ENCODE measurements around the gene PRTFDC1. TPM values are rescaled to one million over a fixed set of nuclear protein-coding genes. Genes with fewer than 3 reads are reported as not detected.
A peak's percentile ranks its signal among the peaks of the same experiment; 100 is the strongest.

Gene PRTFDC1
- total RNA-seq, 2 experiments from 2014 or later, result 0.32 to 0.71 TPM

DNA sequence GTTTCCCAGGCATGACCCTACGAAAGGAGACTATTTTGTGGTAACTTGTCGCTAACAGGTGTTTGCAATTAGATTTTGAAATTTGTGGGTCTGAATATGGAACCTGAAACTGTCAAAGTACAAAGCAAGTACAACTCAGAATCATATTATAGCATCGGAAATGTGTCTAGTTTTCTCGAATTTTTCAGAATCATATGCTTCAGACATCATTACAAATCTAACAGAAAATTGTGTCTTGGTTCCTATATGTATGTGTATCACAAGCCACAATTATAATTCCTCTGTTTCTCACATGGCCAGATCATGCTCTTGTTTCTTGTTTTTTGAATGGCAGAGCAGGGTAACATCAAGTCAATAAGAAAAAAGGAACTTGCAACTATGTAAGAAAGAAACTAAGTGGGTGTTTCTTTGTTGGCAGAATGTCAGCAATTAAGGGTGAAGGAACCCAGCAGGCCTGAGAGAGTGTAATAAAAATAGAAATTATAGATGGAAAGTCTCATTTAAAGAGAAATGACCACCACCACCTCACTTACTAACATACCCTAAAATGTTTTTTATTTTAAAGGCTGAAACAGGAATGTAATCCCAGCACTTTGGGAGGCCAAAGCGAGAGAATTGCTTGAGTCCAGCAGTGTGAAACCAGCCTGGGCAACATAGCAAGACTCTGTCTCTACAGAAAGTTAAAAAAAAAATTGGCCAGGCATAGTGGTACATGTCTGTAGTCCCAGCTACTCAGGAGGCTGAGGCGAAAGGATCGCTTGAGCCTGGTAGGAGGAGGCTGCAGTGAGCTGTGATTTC, 51.3 kb downstream of the PRTFDC1 start:
- Mint-ChIP-seq H3K27me3 (no peaks in the 10 kb centered on the region), H3K4me3 (no peak overlapping the region), H3K9me3 (ENCODE audit: low read depth) (no peaks in the 10 kb centered on the region), H3K4me1 (peaks cover 38% of the 10 kb centered on the region), H3K36me3 (ENCODE audit: low read depth) (no peaks in the 10 kb centered on the region), H3K27ac (peak overlapping the region; percentile 63)
- ATAC-seq, result peak; percentile 83
- no peak for DNase-seq
- POLR2A ChIA-PET, result no interaction called here
- intact Hi-C loops (cut with DNase I, micrococcal nuclease), result loop anchor here in 1 of 2 experiments (1.0 kb wide), 1 partner anchor 20 kb away; no protein-coding TSS in a partner anchor
- CTCF ChIA-PET, result interaction anchor here (0.7 to 1.5 kb wide), 2 partner anchors 11 to 16 kb away, joined by 3 to 5 read pairs; no protein-coding TSS in a partner anchor

DNA sequence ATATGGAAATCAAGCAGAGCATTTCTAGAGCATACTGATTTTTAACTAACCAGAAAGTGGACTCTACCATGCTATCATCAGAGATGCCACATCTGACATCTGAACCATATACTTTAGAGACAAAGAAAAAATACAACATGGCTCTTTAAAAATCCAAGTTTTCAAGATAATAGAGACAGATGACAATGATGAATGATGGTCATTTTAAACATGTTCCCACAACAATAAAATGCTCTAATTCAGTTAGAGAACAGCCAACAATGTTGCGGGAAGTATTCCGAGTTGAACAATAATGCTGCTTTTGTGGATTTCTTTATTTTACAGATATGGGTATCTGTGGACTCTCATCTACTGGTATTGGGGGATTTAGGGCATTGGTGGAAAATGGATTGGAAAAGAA, 52.8 kb downstream of the PRTFDC1 start:
- Mint-ChIP-seq H3K36me3 (ENCODE audit: low read depth) (no peaks in the 10 kb centered on the region), H3K27ac (no peak overlapping the region), H3K4me1 (peaks cover 42% of the 10 kb centered on the region), H3K9me3 (ENCODE audit: low read depth) (no peaks in the 10 kb centered on the region), H3K27me3 (no peaks in the 10 kb centered on the region), H3K4me3 (no peak overlapping the region)
- DNase-seq (no peak), ATAC-seq (no peak)
- ChIA-PET CTCF (interaction anchor here (0.6 to 1.5 kb wide), 2 partner anchors 14 to 200 kb away, joined by 3 to 5 read pairs; no protein-coding TSS in a partner anchor), POLR2A (no interaction called here)
- intact Hi-C loops (cut with DNase I, micrococcal nuclease), result no loop called here

DNA sequence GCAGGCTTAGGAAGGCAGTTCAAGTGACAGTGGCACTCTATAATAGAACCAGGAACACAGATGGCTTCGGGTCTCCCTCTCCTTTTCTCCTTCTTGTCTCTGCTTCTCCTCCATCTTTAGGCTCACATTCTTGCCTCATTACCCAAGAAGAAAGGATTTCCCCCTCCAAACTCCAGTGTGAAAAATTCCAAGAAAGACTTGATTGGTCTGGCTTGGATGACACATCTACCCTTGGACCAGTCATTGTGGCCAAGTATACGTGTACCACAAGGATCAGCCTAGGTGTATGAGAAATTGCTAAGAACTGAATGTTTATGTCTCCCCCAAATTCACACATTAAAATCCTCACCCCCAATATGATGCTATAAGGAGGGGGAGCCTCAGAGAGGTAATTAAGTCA, 53.9 kb downstream of the PRTFDC1 start:
- POLR2A ChIA-PET, result no interaction called here
- Mint-ChIP-seq H3K9me3 (ENCODE audit: low read depth) (no peaks in the 10 kb centered on the region), H3K27me3 (no peaks in the 10 kb centered on the region), H3K27ac (no peak overlapping the region), H3K36me3 (ENCODE audit: low read depth) (no peaks in the 10 kb centered on the region), H3K4me3 (no peak overlapping the region), H3K4me1 (peaks cover 48% of the 10 kb centered on the region)
- intact Hi-C loops (cut with DNase I, micrococcal nuclease), result no loop called here
- ATAC-seq (no peak), DNase-seq (no peak)
- CTCF ChIA-PET, result no interaction called here

DNA sequence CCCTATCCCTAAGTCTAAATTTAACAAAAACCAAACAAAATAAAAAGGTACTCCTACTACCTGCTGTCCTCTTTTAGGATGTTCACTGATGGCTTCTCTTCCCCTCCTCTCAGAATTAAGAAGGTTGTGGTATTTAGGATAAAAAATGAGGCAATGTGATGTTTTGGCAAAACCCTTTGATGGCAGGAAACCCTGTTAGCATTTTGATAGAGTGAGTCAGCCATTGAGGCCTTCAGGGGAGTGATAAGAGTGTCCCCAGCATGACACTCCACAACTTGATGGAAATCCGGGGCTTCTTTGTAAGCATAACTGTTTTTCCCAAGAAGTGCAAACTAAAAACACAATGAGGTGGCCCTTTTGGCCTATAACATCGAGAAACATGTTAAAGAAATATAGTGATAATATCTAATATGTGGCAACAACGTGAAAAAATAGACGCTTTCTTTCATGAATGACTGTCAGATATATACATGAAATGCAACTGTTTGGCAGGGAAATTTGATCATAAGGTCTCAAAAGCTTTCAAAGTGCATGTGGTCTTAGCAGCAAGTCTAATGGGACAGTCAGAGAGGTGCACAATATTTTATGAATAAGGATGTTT, 55.0 kb downstream of the PRTFDC1 start:
- ATAC-seq (peak; percentile 61), DNase-seq (no peak)
- Mint-ChIP-seq H3K27me3 (no peaks in the 10 kb centered on the region), H3K27ac (no peak overlapping the region), H3K4me1 (peaks cover 47% of the 10 kb centered on the region), H3K36me3 (ENCODE audit: low read depth) (peaks cover 1% of the 10 kb centered on the region), H3K4me3 (no peak overlapping the region), H3K9me3 (ENCODE audit: low read depth) (no peaks in the 10 kb centered on the region)
- intact Hi-C loops (cut with DNase I, micrococcal nuclease), result no loop called here
- ChIA-PET POLR2A (no interaction called here), CTCF (no interaction called here)

DNA sequence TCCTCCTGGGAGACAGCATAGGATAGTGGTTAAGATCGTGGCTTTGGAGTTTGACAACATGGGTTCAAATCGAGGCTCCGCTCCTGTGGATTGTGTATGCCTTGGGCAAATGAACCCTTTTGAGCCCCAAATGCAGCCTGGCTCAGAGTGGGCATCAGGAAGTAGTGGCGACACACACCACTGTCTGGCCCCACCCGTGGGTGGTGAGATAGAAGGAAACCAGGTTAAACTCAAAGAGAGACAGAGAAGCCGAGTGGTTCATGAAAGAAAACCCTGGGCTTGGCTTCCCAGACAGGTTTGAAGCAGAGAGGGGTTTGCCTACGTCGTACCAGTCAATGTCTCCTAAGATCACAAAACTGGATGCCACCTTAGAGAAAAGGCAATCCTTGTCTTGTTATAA, 57.7 kb downstream of the PRTFDC1 start:
- ChIA-PET CTCF (interaction anchor here (1.2 kb wide), 1 partner anchor 35 kb away, joined by 3 read pairs; no protein-coding TSS in a partner anchor), POLR2A (no interaction called here)
- Mint-ChIP-seq H3K36me3 (ENCODE audit: low read depth) (peaks cover 1% of the 10 kb centered on the region), H3K27me3 (no peaks in the 10 kb centered on the region), H3K4me3 (no peak overlapping the region), H3K27ac (peak overlapping the region; percentile 68), H3K4me1 (peaks cover 25% of the 10 kb centered on the region), H3K9me3 (ENCODE audit: low read depth) (no peaks in the 10 kb centered on the region)
- peak; percentile 27 for ATAC-seq
- no peak for DNase-seq
- intact Hi-C loops (cut with DNase I, micrococcal nuclease), result no loop called here

DNA sequence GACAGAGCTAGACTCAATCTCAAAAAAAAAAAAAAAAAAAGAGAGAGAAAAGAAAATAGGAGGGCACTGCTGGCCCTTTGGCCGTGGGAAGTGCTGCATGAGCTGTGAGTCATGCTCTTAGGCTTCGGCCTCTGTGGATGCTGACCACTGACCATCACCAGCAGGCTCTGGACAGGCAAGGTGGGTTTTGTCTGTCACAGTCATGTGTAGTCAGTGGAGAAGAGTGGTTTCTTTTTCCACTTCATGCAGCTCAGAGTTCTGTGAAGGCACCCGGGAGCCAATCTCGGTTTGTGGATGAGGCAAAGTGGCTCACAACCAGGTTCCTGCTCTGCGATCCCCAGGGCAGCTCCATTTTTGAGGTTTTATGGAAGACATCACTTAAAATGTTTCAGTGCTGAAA, 58.1 kb downstream of the PRTFDC1 start:
- Mint-ChIP-seq H3K4me3 (no peak overlapping the region), H3K9me3 (ENCODE audit: low read depth) (no peaks in the 10 kb centered on the region), H3K27me3 (no peaks in the 10 kb centered on the region), H3K27ac (peak overlapping the region; percentile 68), H3K4me1 (peaks cover 25% of the 10 kb centered on the region), H3K36me3 (ENCODE audit: low read depth) (peaks cover 1% of the 10 kb centered on the region)
- ChIA-PET CTCF (interaction anchor here (1.2 kb wide), 1 partner anchor 35 kb away, joined by 3 read pairs; no protein-coding TSS in a partner anchor), POLR2A (interaction anchor here (0.6 kb wide), 2 partner anchors 44 to 886 kb away, joined by 3 to 4 read pairs; no protein-coding TSS in a partner anchor)
- ATAC-seq (peak; percentile 31), DNase-seq (no peak)
- intact Hi-C loops (cut with DNase I, micrococcal nuclease), result no loop called here

DNA sequence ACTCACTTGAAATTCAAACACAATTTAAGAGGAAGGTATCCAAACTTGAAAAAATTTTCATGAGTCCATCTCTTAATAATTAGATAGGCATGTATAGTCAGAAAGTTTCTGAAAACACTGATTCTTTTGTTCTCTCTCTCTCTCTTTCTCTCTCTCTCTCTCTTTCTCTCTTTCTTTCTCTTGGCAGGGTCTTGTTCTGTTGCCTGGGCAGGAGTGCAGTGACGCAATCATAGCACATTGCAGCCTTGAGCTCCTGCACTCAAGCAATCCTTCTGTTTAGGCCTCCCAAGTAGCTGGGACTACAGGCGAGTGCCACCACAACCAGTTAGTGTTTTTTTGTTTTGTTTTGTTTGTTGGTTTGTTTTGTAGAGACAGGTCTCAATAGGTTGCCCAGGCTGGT, 59.3 kb downstream of the PRTFDC1 start:
- Mint-ChIP-seq H3K4me3 (no peak overlapping the region), H3K27me3 (no peaks in the 10 kb centered on the region), H3K4me1 (peaks cover 22% of the 10 kb centered on the region), H3K9me3 (ENCODE audit: low read depth) (no peaks in the 10 kb centered on the region), H3K36me3 (ENCODE audit: low read depth) (peaks cover 1% of the 10 kb centered on the region), H3K27ac (no peak overlapping the region)
- ChIA-PET CTCF (no interaction called here), POLR2A (no interaction called here)
- no peak for ATAC-seq
- no peak for DNase-seq
- intact Hi-C loops (cut with DNase I, micrococcal nuclease), result no loop called here

DNA sequence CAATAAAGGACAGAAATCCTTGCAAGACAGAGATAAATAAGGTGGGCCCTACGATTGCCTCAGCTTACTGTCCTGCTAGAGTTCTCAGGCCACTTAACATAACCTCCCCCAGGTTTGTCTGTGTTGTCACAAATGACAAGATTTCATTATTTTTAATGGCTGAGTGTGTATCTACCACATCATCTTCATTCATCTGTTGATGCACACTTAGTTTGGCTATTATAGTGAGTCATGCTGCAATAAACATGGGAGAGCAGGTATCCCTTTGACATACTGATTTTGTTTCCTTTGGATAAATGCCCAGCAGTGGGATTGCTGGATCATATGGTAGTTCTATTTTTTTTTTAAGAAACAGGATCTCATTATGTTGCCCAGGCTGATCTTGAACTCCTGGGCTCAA, 60.6 kb downstream of the PRTFDC1 start:
- H3K27me3 Mint-ChIP-seq, result no peaks in the 10 kb centered on the region
- H3K9me3 Mint-ChIP-seq (ENCODE audit: low read depth), result peaks cover 4% of the 10 kb centered on the region
- H3K4me1 Mint-ChIP-seq, result peaks cover 22% of the 10 kb centered on the region
- H3K4me3 Mint-ChIP-seq, result no peak overlapping the region
- DNase-seq (no peak), ATAC-seq (no peak)
- CTCF ChIA-PET, result interaction anchor here (0.6 kb wide), 1 partner anchor 176 kb away, joined by 4 read pairs; no protein-coding TSS in a partner anchor
- intact Hi-C loops (cut with DNase I, micrococcal nuclease), result no loop called here
- no peak overlapping the region for H3K27ac Mint-ChIP-seq
- POLR2A ChIA-PET, result no interaction called here
- H3K36me3 Mint-ChIP-seq (ENCODE audit: low read depth), result peaks cover 7% of the 10 kb centered on the region

DNA sequence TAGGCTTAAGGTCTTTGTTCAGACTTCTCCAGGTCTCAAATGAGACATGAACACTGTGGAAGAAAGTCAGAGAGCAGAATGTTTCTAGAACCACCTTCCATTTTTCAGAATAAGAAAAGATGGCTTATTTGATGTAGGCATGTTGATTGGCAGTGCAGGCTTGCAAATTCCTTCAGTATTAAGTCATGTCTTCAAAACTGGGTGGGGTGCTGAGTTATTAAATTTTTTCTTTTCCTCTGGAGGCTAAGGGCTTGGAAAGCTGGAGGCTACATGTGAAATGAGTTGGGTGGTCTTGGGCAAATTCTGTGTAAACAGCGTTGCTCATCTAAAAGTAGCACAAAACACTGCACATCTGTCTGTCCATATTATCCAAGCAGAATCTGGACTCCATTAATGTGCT, 62.8 kb downstream of the PRTFDC1 start:
- Mint-ChIP-seq H3K9me3 (ENCODE audit: low read depth) (peaks cover 6% of the 10 kb centered on the region), H3K4me1 (peaks cover 24% of the 10 kb centered on the region), H3K4me3 (no peak overlapping the region), H3K27ac (no peak overlapping the region), H3K27me3 (no peaks in the 10 kb centered on the region), H3K36me3 (ENCODE audit: low read depth) (peaks cover 9% of the 10 kb centered on the region)
- no peak for ATAC-seq
- CTCF ChIA-PET, result interaction anchor here (1.4 kb wide), 1 partner anchor 11 kb away, joined by 3 read pairs; no protein-coding TSS in a partner anchor
- POLR2A ChIA-PET, result no interaction called here
- DNase-seq, result no peak
- intact Hi-C loops (cut with DNase I, micrococcal nuclease), result loop anchor here in 1 of 2 experiments (5.0 kb wide), 2 partner anchors 67 to 167 kb away; partner anchors contain the start of gene ARHGAP21

DNA sequence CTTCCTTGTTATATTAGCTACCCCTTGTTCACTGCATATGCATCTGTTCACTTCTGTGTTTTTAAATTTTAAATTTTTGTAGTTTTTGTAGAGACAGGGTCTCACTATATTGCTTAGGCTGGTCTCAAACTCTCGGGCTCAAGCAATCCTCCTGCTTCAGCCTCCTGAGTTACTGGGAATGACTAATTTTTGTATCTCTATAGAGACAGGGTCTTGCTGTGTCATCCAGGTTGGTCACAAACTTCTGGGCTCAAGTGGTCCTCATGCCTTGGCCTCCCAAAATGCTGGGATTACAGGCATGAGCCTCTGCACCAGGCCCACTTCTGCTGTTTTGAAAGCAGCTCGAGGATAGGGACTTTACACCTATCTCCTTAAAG, 64.6 kb downstream of the PRTFDC1 start:
- CTCF ChIA-PET, result interaction anchor here (0.6 to 0.8 kb wide), 4 partner anchors 18 to 56 kb away, joined by 3 read pairs; no protein-coding TSS in a partner anchor
- Mint-ChIP-seq H3K4me3 (no peak overlapping the region), H3K9me3 (ENCODE audit: low read depth) (peaks cover 6% of the 10 kb centered on the region), H3K36me3 (ENCODE audit: low read depth) (peaks cover 7% of the 10 kb centered on the region), H3K27ac (peak overlapping the region; percentile 60), H3K27me3 (no peaks in the 10 kb centered on the region), H3K4me1 (peaks cover 24% of the 10 kb centered on the region)
- intact Hi-C loops (cut with DNase I, micrococcal nuclease), result loop anchor here in 1 of 2 experiments (5.0 kb wide), 2 partner anchors 66 to 166 kb away; partner anchors contain the start of gene ARHGAP21
- ATAC-seq (peak; percentile 17), DNase-seq (no peak)
- POLR2A ChIA-PET, result no interaction called here

DNA sequence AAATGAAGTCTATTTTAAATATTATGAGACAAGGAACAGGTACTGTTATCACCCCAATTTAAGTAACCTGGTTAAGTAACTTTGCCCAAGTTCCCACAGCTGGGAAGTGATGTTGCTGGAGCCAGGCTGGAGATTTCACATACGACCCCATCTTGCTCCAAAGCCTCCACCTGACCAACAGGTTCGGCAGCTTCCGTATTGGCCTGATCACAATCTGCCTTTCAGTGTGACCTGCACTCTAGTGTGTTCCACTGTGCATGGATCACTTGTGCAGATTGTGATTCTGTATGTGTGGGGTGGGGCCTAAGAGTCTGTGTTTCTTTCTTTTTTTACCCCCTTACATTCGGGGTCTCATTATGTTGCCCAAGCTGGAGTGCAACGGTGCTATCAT, 66.1 kb downstream of the PRTFDC1 start:
- Mint-ChIP-seq H3K4me3 (no peak overlapping the region), H3K4me1 (peaks cover 34% of the 10 kb centered on the region), H3K9me3 (ENCODE audit: low read depth) (peaks cover 6% of the 10 kb centered on the region), H3K27me3 (no peaks in the 10 kb centered on the region), H3K36me3 (ENCODE audit: low read depth) (peaks cover 7% of the 10 kb centered on the region), H3K27ac (no peak overlapping the region)
- CTCF ChIA-PET, result interaction anchor here (0.8 kb wide), 1 partner anchor 49 kb away, joined by 3 read pairs; no protein-coding TSS in a partner anchor
- ATAC-seq, result no peak
- no peak for DNase-seq
- POLR2A ChIA-PET, result no interaction called here
- intact Hi-C loops (cut with DNase I, micrococcal nuclease), result loop anchor here in 1 of 2 experiments (5.0 kb wide), 2 partner anchors 64 to 164 kb away; partner anchors contain the start of gene ARHGAP21

Measured in activated CD4-positive, alpha-beta T cell treated with anti-CD3 and anti-CD28 coated beads for 36 hours (primary cell).